T-helper 2 cell (primary cell): Measurements from ENCODE around the gene ZSCAN30.

Experiments used
- DNase-seq, 5 experiments: peaks; one replicate each; pipeline versions ENCODE4 v3.0.0 to v3.0.0-alpha.2; 2012 to 2022

ZSCAN30 gene

GRCh38 chr18:35278969-35279368 is 11.1 kb downstream of the ZSCAN30 start:
- DNase-seq = no peak

- DNase-seq = no peak
Observed at GRCh38 chr18:35278085-35278484, 11.9 kb downstream of the ZSCAN30 start.

GRCh38 chr18:35277633-35278032 is 12.4 kb downstream of the ZSCAN30 start:
- no peak for DNase-seq

- no peak for DNase-seq
Observed at GRCh38 chr18:35276267-35276666, 13.8 kb downstream of the ZSCAN30 start.

GRCh38 chr18:35271656-35272055 is 18.4 kb downstream of the ZSCAN30 start:
- DNase-seq = no peak

- DNase-seq = no peak
Observed at GRCh38 chr18:35268821-35269220, 21.2 kb downstream of the ZSCAN30 start.

GRCh38 chr18:35267809-35268208 is 22.2 kb downstream of the ZSCAN30 start:
- peak in 2 of 5 experiments; percentile 19 to 26 for DNase-seq

GRCh38 chr18:35267161-35267651 is 22.8 kb downstream of the ZSCAN30 start:
- DNase-seq = peak; percentile 31 to 64 (median 45)

- no peak for DNase-seq
Observed at GRCh38 chr18:35264409-35264808, 25.6 kb downstream of the ZSCAN30 start.

GRCh38 chr18:35256947-35257346 is 33.1 kb downstream of the ZSCAN30 start:
- no peak for DNase-seq

GRCh38 chr18:35253655-35254287 is 36.3 kb downstream of the ZSCAN30 start:
- no peak for DNase-seq

- no peak for DNase-seq
Observed at GRCh38 chr18:35252466-35252865, 37.6 kb downstream of the ZSCAN30 start.

GRCh38 chr18:35248429-35248828 is 41.6 kb downstream of the ZSCAN30 start:
- no peak for DNase-seq

- no peak for DNase-seq
Observed at GRCh38 chr18:35247412-35248249, 42.4 kb downstream of the ZSCAN30 start.

- no peak for DNase-seq
Observed at GRCh38 chr18:35246831-35247230, 43.2 kb downstream of the ZSCAN30 start.

GRCh38 chr18:35245719-35246317 is 44.2 kb downstream of the ZSCAN30 start:
- DNase-seq = no peak

- no peak for DNase-seq
Observed at GRCh38 chr18:35244671-35245070, 45.4 kb downstream of the ZSCAN30 start.

GRCh38 chr18:35242426-35242825 is 47.6 kb downstream of the ZSCAN30 start:
- DNase-seq = no peak

- peak in 1 of 5 experiments; percentile 46 for DNase-seq
Observed at GRCh38 chr18:35241448-35241804, 48.6 kb downstream of the ZSCAN30 start.

- DNase-seq = peak; percentile 89 to 98 (median 92)
Observed at GRCh38 chr18:35240664-35241447, 49.2 kb downstream of the ZSCAN30 start, which contains the start of gene ZNF397. ZNF397 (plus strand) TSS chr18:35241034; CDS start chr18:35242471, 1,437 bp downstream.

- no peak for DNase-seq
Observed at GRCh38 chr18:35239314-35239713, 50.7 kb downstream of the ZSCAN30 start.

GRCh38 chr18:35236571-35237363 is 53.3 kb downstream of the ZSCAN30 start:
- no peak for DNase-seq
